ENCODE results near the gene CCNG1.

DNA sequence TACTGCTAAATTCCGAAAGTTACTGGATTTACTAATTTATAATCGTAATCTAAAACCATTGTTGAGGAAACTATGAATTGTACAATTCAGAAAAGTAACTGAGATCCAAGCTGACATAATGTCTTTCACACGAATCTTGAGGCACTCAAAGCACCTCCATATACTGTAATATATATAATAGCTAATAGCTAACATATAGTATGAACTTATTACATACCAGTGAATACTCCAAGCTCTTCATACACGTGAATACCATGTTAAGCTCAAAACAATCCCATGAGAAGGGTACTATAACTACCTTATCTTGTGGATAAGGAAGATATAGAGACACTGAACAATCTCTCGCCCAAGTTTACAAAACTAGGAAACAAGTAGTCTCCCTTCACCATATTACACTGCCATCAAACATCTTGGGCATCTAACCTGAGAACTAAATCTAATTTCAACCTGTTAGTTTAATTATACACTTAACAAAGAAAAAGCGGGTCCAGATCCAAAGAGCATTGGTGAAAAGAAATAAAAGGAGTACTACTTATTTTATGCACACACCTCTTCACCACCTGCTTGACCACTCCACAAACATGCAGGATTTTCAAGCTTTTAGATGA is 21.5 kb downstream of the CCNG1 start:
- TF ChIP-seq, protein P1, sequence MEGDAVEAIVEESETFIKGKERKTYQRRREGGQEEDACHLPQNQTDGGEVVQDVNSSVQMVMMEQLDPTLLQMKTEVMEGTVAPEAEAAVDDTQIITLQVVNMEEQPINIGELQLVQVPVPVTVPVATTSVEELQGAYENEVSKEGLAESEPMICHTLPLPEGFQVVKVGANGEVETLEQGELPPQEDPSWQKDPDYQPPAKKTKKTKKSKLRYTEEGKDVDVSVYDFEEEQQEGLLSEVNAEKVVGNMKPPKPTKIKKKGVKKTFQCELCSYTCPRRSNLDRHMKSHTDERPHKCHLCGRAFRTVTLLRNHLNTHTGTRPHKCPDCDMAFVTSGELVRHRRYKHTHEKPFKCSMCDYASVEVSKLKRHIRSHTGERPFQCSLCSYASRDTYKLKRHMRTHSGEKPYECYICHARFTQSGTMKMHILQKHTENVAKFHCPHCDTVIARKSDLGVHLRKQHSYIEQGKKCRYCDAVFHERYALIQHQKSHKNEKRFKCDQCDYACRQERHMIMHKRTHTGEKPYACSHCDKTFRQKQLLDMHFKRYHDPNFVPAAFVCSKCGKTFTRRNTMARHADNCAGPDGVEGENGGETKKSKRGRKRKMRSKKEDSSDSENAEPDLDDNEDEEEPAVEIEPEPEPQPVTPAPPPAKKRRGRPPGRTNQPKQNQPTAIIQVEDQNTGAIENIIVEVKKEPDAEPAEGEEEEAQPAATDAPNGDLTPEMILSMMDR (optimal IDR thresholded peaks at IDR 0.05 in 1 of 3, IDR thresholded peaks at IDR 0.05 in 1 of 3, conservative IDR thresholded peaks at IDR 0.05 in 1 of 3; ENCODE audit: extremely low read depth in 1 of 3, insufficient read depth in 2 of 3, low read length in 3 of 3) = no peak
- no peak for TF ChIP-seq EZH2 (IDR thresholded peaks at IDR 0.05; ENCODE audit: low read length)

All from keratinocyte (primary cell).